Mesenchymal stem cell (in vitro differentiated cells and primary cell): Measurements from ENCODE around the gene CC2D2B.

Source experiments
- DNase-seq: peaks from one replicate; pipeline ENCODE4 v3.0.0-alpha.2; 2013
- H2AFZ ChIP-seq: one replicate; pipeline ENCODE4 v1.6.1; 2013; ENCODE audit warnings: low read depth, mild to moderate bottlenecking, control low read depth, inconsistent platforms, low read length, moderate library complexity
- H2AK5ac ChIP-seq: 2 replicates; pipeline ENCODE4 v1.6.1; 2013; ENCODE audit warnings: low read length, moderate library complexity, mild to moderate bottlenecking, inconsistent platforms; ENCODE audit not compliant: severe bottlenecking
- H2BK120ac ChIP-seq: one replicate; pipeline ENCODE4 v1.6.1; 2013; ENCODE audit warnings: low read depth, mild to moderate bottlenecking, inconsistent platforms, low read length, moderate library complexity
- H2BK12ac ChIP-seq, 2 experiments: one replicate each; pipeline ENCODE4 v1.6.1; 2013; ENCODE audit warnings: inconsistent platforms in 2 of 2, low read length in 2 of 2, mild to moderate bottlenecking in 2 of 2, moderate library complexity in 2 of 2, control low read depth in 1 of 2
- H2BK15ac ChIP-seq: one replicate; pipeline ENCODE4 v1.6.1; 2013; ENCODE audit warnings: mild to moderate bottlenecking, low read depth, inconsistent platforms; ENCODE audit not compliant: poor library complexity, severe bottlenecking
- H2BK5ac ChIP-seq: 2 replicates; pipeline ENCODE4 v1.6.1; 2013; ENCODE audit warnings: low read depth, mild to moderate bottlenecking, low read length, control low read depth, inconsistent platforms; ENCODE audit not compliant: poor library complexity, severe bottlenecking
- H3K14ac ChIP-seq, 2 experiments: one replicate each; pipeline ENCODE4 v1.6.1; 2013; ENCODE audit warnings: inconsistent platforms in 2 of 2, low read length in 2 of 2, control low read depth in 1 of 2, mild to moderate bottlenecking in 1 of 2, moderate library complexity in 1 of 2
- H3K18ac ChIP-seq, 2 experiments: one replicate each; pipeline ENCODE4 v1.6.1; 2013; ENCODE audit warnings: inconsistent platforms in 2 of 2, low read length in 2 of 2, control low read depth in 1 of 2, low read depth in 1 of 2, mild to moderate bottlenecking in 1 of 2
- H3K23ac ChIP-seq, 2 experiments: one replicate each; pipeline ENCODE4 v1.6.1; 2013; ENCODE audit warnings: inconsistent platforms in 2 of 2, low read length in 2 of 2, mild to moderate bottlenecking in 2 of 2, moderate library complexity in 2 of 2, control low read depth in 1 of 2
- H3K27ac ChIP-seq: 2 replicates; pipeline ENCODE4 v1.5.1; 2013; ENCODE audit warnings: mild to moderate bottlenecking, moderate library complexity, low read length, control low read depth, inconsistent platforms; ENCODE audit not compliant: poor library complexity, severe bottlenecking
- H3K27me3 ChIP-seq, 2 experiments: 2 replicates each; pipeline versions ENCODE4 v1.6.1 to v1.7.0; 2013; ENCODE audit warnings: low read length in 2 of 2, mild to moderate bottlenecking in 2 of 2, moderate library complexity in 2 of 2, control low read depth in 1 of 2, inconsistent platforms in 1 of 2; ENCODE audit not compliant: control insufficient read depth in 1 of 2, insufficient read depth in 1 of 2
- H3K36me3 ChIP-seq, 2 experiments: 2 replicates each; pipeline versions ENCODE4 v1.6.1 to v1.7.0; 2013; ENCODE audit warnings: low read length in 2 of 2, control low read depth in 1 of 2, inconsistent platforms in 1 of 2, low read depth in 1 of 2, mild to moderate bottlenecking in 1 of 2; ENCODE audit not compliant: insufficient read depth in 2 of 2, control insufficient read depth in 1 of 2
- H3K4ac ChIP-seq, 2 experiments: one replicate each; pipeline ENCODE4 v1.6.1; 2013; ENCODE audit warnings: inconsistent platforms in 2 of 2, low read length in 2 of 2, mild to moderate bottlenecking in 2 of 2, moderate library complexity in 2 of 2, control low read depth in 1 of 2, low read depth in 1 of 2
- H3K4me1 ChIP-seq: 2 replicates; pipeline ENCODE4 v1.6.1; 2013; ENCODE audit warnings: low read depth, low read length, control low read depth; ENCODE audit not compliant: control insufficient read depth, insufficient read depth
- H3K4me2 ChIP-seq: 2 replicates; pipeline ENCODE4 v1.6.1; 2013; ENCODE audit warnings: low read length, mild to moderate bottlenecking, inconsistent platforms; ENCODE audit not compliant: poor library complexity, severe bottlenecking
- H3K4me3 ChIP-seq, 2 experiments: 2 replicates each; pipeline versions ENCODE4 v1.5.1 to v1.7.0; 2013; ENCODE audit warnings: low read length in 2 of 2, mild to moderate bottlenecking in 2 of 2, control low read depth in 1 of 2, low read depth in 1 of 2; ENCODE audit not compliant: insufficient read depth in 1 of 2
- H3K79me1 ChIP-seq: replicated peaks from 2 replicates; pipeline ENCODE4 v1.6.1; 2013; ENCODE audit warnings: mild to moderate bottlenecking, control low read depth, low read length, inconsistent platforms; ENCODE audit not compliant: poor library complexity, severe bottlenecking
- H3K9ac ChIP-seq: 2 replicates; pipeline ENCODE4 v1.7.0; 2013; ENCODE audit warnings: mild to moderate bottlenecking, low read length, moderate library complexity
- H3K9me3 ChIP-seq: 2 replicates; pipeline ENCODE4 v1.7.0; 2013; ENCODE audit warnings: mild to moderate bottlenecking, low read length; ENCODE audit not compliant: control insufficient read depth
- H4K8ac ChIP-seq: one replicate; pipeline ENCODE4 v1.6.1; 2013; ENCODE audit warnings: inconsistent platforms, mild to moderate bottlenecking, low read length, moderate library complexity
- H4K91ac ChIP-seq: one replicate; pipeline ENCODE4 v1.6.1; 2013; ENCODE audit warnings: mild to moderate bottlenecking, low read length, inconsistent platforms
- WGBS: methylation state at CpG from one replicate; pipeline ENCODE4 v1.1.7; 2013; ENCODE audit warnings: mixed read lengths; 5-methylcytosine and 5-hydroxymethylcytosine counted together

Gene CC2D2B

GRCh38 chr10:96038476-96039387, 131.0 kb downstream of the CC2D2B start:
- Histone ChIP-seq H3K4me2 (no peak overlapping the region), H2BK120ac (no peak overlapping the region), H3K14ac (no peak overlapping the region), H4K91ac (no peak overlapping the region), H3K23ac (no peak overlapping the region), H4K8ac (no peak overlapping the region), H2AFZ (no peak overlapping the region), H2BK5ac (no peak overlapping the region), H2BK12ac (no peak overlapping the region), H3K27ac (no peak overlapping the region), H3K4me3 (no peak overlapping the region), H3K36me3 (no peaks in the 10 kb centered on the region), H3K9me3 (no peaks in the 10 kb centered on the region), H2AK5ac (no peak overlapping the region), H3K9ac (no peak overlapping the region), H2BK15ac (no peak overlapping the region), H3K18ac (no peak overlapping the region), H3K27me3 (no peaks in the 10 kb centered on the region), H3K4me1 (peaks cover 4% of the 10 kb centered on the region), H3K79me1 (peaks cover 3% of the 10 kb centered on the region), H3K4ac (no peak overlapping the region)
- WGBS, result 84% methylated on average over 4 of the region's 4 CpGs
- DNase-seq, result no peak

- no peak overlapping the region for H2BK15ac ChIP-seq
Observed at GRCh38 chr10:96041146-96041545, 133.4 kb downstream of the CC2D2B start.

GRCh38 chr10:96043033-96043892, 135.5 kb downstream of the CC2D2B start, which contains the start of gene CCNJ:
CCNJ (plus strand) TSS chr10:96043583; CDS start chr10:96044394, 811 bp downstream.
- H3K23ac ChIP-seq, result peak within 1 kb of the TSS; percentile 42 to 94
- H2AFZ ChIP-seq, result peak within 1 kb of the TSS; percentile 97
- H3K9me3 ChIP-seq, result no peaks in the 10 kb centered on the region
- H3K79me1 ChIP-seq, result peaks cover 11% of the 10 kb centered on the region
- peak within 1 kb of the TSS; percentile 85 for H2BK120ac ChIP-seq
- H3K14ac ChIP-seq, result peak within 1 kb of the TSS in 1 of 2 experiments; percentile 77
- DNase-seq, result peak; percentile 91
- WGBS, result 3% methylated on average over 74 of the region's 92 CpGs
- peak within 1 kb of the TSS; percentile 74 for H2BK5ac ChIP-seq
- H3K18ac ChIP-seq, result peak within 1 kb of the TSS; percentile 96 to 98
- H2BK15ac ChIP-seq, result peak within 1 kb of the TSS; percentile 83
- peaks cover 4% of the 10 kb centered on the region for H3K4me1 ChIP-seq
- H3K4me3 ChIP-seq, result peak within 1 kb of the TSS; percentile 83 to 91
- no peaks in the 10 kb centered on the region for H3K27me3 ChIP-seq
- peak within 1 kb of the TSS; percentile 64 to 84 for H3K4ac ChIP-seq
- H3K36me3 ChIP-seq, result peaks cover 3 to 8% of the 10 kb centered on the region in 2 experiments
- peak within 1 kb of the TSS in 1 of 2 experiments; percentile 61 for H2BK12ac ChIP-seq
- peak within 1 kb of the TSS; percentile 90 for H3K9ac ChIP-seq
- H4K91ac ChIP-seq, result peak within 1 kb of the TSS; percentile 94
- peak within 1 kb of the TSS; percentile 98 for H4K8ac ChIP-seq
- H3K27ac ChIP-seq, result peak within 1 kb of the TSS; percentile 74
- peak within 1 kb of the TSS; percentile 90 for H3K4me2 ChIP-seq
- no peak within 1 kb of the TSS for H2AK5ac ChIP-seq

More at GRCh38 chr10:96041146-96041545, 133.4 kb downstream of the CC2D2B start:
- H3K9ac ChIP-seq, result no peak overlapping the region
- H3K36me3 ChIP-seq, result no peaks in the 10 kb centered on the region
- no peak overlapping the region for H3K14ac ChIP-seq
- H3K27me3 ChIP-seq, result no peaks in the 10 kb centered on the region
- no peak for DNase-seq
- H3K18ac ChIP-seq, result no peak overlapping the region
- H2BK5ac ChIP-seq, result no peak overlapping the region
- no peak overlapping the region for H3K27ac ChIP-seq
- no peak overlapping the region for H2AK5ac ChIP-seq
- no peak overlapping the region for H2BK120ac ChIP-seq
- H3K4ac ChIP-seq, result no peak overlapping the region
- H4K91ac ChIP-seq, result no peak overlapping the region
- WGBS, result 90% methylated on average over 11 of the region's 11 CpGs
- H4K8ac ChIP-seq, result no peak overlapping the region
- H2AFZ ChIP-seq, result no peak overlapping the region
- H3K79me1 ChIP-seq, result peaks cover 5% of the 10 kb centered on the region
- H3K4me1 ChIP-seq, result peaks cover 4% of the 10 kb centered on the region
- H2BK12ac ChIP-seq, result no peak overlapping the region
- no peak overlapping the region for H3K4me3 ChIP-seq
- no peak overlapping the region for H3K23ac ChIP-seq
- no peaks in the 10 kb centered on the region for H3K9me3 ChIP-seq
- H3K4me2 ChIP-seq, result no peak overlapping the region
